Rectal smooth muscle tissue (tissue), 1 donor: ENCODE data around the gene KRTAP16-1.

Experiments
- H3K27ac ChIP-seq: one replicate; pipeline ENCODE4 v1.7.0; 2013; ENCODE audit warnings: low read depth, low read length, inconsistent platforms
- H3K27me3 ChIP-seq: one replicate; pipeline ENCODE4 v1.7.0; 2013; ENCODE audit warnings: low read length; ENCODE audit not compliant: control insufficient read depth, insufficient read depth
- H3K36me3 ChIP-seq: one replicate; pipeline ENCODE4 v1.7.0; 2013; ENCODE audit warnings: low read length; ENCODE audit not compliant: control insufficient read depth, insufficient read depth
- H3K4me1 ChIP-seq: one replicate; pipeline ENCODE4 v1.7.0; 2013; ENCODE audit warnings: low read length; ENCODE audit not compliant: control insufficient read depth, insufficient read depth
- H3K4me3 ChIP-seq: one replicate; pipeline ENCODE4 v1.7.0; 2013; ENCODE audit warnings: low read length
- H3K9ac ChIP-seq: one replicate; pipeline ENCODE4 v1.7.0; 2013; ENCODE audit warnings: low read length

Gene KRTAP16-1

DNA sequence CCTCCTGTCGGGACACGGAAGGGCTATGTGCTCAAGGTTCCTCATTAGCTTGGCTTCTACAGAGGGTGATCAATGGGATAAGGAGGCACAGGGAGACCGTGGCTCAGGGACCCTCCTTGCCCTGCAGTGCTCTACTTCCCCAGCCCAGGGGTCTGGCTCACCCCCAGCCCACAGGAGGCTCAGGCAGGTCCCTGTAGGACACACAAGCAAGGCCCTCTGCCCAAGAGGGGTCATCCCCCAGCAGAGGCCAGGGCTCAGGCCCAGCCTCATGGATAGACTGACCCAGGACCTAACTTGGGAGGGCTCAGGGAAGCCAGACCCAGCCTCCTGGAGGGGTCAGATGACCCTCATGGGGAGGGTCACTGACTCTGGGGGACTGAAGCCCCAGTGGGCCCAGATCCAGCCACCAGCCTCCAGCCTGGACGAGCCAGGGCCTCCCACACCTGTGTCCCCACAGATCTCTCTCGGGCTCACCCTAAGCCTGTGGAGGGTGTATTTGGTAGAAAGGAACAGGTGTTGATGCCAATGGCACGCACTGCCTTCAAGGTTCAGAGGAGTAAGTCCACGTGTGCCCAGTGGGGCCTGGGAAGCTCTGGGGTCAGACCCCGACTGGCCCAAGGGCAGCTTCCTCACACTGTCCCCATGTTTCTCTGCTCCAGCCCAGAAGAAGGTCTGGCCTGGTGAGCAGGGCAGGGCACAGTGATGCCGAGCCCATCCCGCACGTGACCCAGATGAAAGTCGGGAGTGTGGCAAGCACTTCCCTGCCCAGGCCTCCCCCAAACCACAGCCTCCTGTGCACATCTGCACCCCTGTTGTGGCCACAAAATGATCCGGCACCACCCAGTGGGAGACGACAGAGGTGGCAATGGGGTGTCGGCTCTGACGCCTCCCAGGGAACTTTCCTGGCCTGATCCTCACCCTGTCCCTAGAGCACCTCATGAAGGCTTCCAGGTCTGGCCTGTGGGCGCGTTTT, 17.4 kb upstream of the KRTAP16-1 start:
- H3K4me1 ChIP-seq, result no peaks in the 10 kb centered on the region
- peaks cover 4% of the 10 kb centered on the region for H3K27me3 ChIP-seq
- H3K4me3 ChIP-seq, result no peak overlapping the region
- no peak overlapping the region for H3K27ac ChIP-seq
- no peaks in the 10 kb centered on the region for H3K36me3 ChIP-seq
- H3K9ac ChIP-seq, result no peak overlapping the region

DNA sequence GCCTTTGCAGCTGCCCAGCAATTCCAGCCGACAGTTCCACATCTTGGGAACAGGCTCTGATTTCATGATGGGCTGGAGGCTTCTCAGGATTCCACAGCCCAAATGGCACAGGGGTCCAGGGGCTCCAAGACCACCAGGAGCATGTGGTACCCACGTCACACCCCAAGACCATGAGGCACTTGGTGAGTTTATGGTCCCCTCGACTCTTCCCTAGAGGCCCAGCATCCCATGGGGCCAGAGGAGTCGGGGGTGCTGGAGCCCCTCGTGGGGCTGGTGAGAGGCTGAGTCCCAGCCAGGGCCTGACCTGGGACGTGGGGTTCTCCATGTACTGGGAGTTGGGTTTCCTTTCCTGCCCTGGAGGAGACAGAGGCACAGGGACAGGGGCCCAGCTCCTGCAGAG, 16.5 kb upstream of the KRTAP16-1 start:
- H3K9ac ChIP-seq, result no peak overlapping the region
- no peaks in the 10 kb centered on the region for H3K4me1 ChIP-seq
- H3K36me3 ChIP-seq, result no peaks in the 10 kb centered on the region
- H3K27me3 ChIP-seq, result peaks cover 4% of the 10 kb centered on the region
- H3K4me3 ChIP-seq, result no peak overlapping the region
- no peak overlapping the region for H3K27ac ChIP-seq

- Histone ChIP-seq H3K27ac (no peak overlapping the region), H3K27me3 (peaks cover 4% of the 10 kb centered on the region), H3K4me1 (no peaks in the 10 kb centered on the region), H3K9ac (no peak overlapping the region), H3K4me3 (no peak overlapping the region), H3K36me3 (no peaks in the 10 kb centered on the region)
Observed at GRCh38 chr17:41325126-41325525, 16.0 kb upstream of the KRTAP16-1 start.

GRCh38 chr17:41324180-41325075, 15.3 kb upstream of the KRTAP16-1 start:
- no peak overlapping the region for H3K27ac ChIP-seq

GRCh38 chr17:41322903-41323895, 14.1 kb upstream of the KRTAP16-1 start:
- H3K36me3 ChIP-seq, result no peaks in the 10 kb centered on the region
- no peak overlapping the region for H3K27ac ChIP-seq
- H3K9ac ChIP-seq, result no peak overlapping the region
- H3K27me3 ChIP-seq, result no peaks in the 10 kb centered on the region
- H3K4me3 ChIP-seq, result no peak overlapping the region
- H3K4me1 ChIP-seq, result no peaks in the 10 kb centered on the region

More at GRCh38 chr17:41324180-41325075, 15.3 kb upstream of the KRTAP16-1 start:
- Histone ChIP-seq H3K4me3 (no peak overlapping the region), H3K4me1 (no peaks in the 10 kb centered on the region), H3K9ac (no peak overlapping the region), H3K36me3 (no peaks in the 10 kb centered on the region), H3K27me3 (peaks cover 4% of the 10 kb centered on the region)

DNA sequence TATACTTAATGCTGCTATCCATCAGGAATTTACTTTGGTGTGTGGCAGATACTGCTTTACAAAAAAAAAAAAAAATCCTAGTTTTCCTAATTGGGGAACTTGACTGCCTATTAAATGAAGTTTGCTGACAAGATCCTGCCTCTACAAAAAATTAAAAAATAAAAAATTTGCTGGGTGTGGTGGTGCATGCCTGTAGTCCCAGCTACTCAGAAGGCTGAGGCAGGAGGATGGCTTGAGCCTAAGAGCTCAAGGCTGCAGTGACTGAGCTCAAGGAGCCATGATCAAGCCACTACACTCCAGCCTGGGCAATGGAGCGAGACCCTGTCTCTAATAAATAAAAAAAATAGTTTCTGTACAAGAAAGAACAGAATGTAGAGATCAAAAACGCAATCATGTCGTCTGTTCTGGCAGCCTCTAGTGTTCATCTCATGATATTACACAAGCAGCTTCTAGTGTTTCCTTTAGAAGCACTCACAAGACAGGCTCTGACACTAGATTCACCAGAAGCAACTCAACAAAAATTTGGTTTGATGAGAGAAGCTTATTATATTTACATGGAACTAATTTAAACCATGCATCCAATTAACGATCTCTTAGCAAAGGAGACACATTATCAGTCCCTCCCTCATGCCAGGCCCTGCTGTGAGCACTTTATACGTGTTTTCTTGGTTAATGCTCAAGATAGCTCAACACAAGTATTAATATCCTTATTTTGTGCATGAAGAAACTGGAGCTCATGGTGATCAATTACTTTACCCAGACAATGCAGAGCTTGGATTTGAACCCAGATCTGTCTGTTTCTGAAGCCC, 13.2 kb upstream of the KRTAP16-1 start:
- H3K4me3 ChIP-seq, result no peak overlapping the region
- no peaks in the 10 kb centered on the region for H3K4me1 ChIP-seq
- no peak overlapping the region for H3K27ac ChIP-seq
- H3K27me3 ChIP-seq, result no peaks in the 10 kb centered on the region
- no peaks in the 10 kb centered on the region for H3K36me3 ChIP-seq
- H3K9ac ChIP-seq, result no peak overlapping the region

- no peaks in the 10 kb centered on the region for H3K4me1 ChIP-seq
- no peak overlapping the region for H3K4me3 ChIP-seq
- no peak overlapping the region for H3K9ac ChIP-seq
- no peaks in the 10 kb centered on the region for H3K27me3 ChIP-seq
- H3K27ac ChIP-seq, result no peak overlapping the region
- no peaks in the 10 kb centered on the region for H3K36me3 ChIP-seq
Observed at GRCh38 chr17:41318231-41318630, 9.1 kb upstream of the KRTAP16-1 start.

DNA sequence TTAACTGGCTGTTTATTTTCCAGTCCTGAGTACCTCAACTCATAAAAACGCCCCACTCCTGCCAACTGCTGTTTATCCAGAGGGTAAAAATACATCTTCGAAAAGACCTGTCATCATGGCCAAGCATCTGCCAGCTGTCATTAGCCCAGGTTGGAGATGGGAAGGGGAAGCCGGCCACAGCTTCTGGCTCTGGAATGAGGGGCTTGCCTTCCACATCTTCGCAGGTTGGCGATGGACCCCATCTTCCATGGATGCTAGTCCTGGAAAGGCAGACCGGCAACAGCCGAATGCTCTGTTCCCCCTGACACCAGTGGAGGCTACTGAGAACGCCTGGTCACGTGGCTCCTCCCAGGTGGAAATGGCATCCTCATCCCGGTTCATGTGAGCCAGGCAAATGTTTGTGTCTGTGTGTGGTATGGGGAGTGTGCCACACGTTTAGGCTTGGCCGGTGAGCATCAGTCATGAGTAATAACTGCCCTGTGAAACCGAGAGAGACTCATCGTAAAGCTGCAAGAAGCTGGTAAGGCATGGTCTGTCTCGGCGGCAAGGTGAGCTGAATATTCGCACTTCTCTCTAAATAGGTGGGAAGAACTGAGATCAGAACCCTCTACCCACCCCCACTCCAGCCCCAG, 6.8 kb upstream of the KRTAP16-1 start:
- H3K4me3 ChIP-seq, result no peak overlapping the region
- no peaks in the 10 kb centered on the region for H3K36me3 ChIP-seq
- H3K27me3 ChIP-seq, result no peaks in the 10 kb centered on the region
- H3K9ac ChIP-seq, result no peak overlapping the region
- no peaks in the 10 kb centered on the region for H3K4me1 ChIP-seq
- H3K27ac ChIP-seq, result no peak overlapping the region

DNA sequence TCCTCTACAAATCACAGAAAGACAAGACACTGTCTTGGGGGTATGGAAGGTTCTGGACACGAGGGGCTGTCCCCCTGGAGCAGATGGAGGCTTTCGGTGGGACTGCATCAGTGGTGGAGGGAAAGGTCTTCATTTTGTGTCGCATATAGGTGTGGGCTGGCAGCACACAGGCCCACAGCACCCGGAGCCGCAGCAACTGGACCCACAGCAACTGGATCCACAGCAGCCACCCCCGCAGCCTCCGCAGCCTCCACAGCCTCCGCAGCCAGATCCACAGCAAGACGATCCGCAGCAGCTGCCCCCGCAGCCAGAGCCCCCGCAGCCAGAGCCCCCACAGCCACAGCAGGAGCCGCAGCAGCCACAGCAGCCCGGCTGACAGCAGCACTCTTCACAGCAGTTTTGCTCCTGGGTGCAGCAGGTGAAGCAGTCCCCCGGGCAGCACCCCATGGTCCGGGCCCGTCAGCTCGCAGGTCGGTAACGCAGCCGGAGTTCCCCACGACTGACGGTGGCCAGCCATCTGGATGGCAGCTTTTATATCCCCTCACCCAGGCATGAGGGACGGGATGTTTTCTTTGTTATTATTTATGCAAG, 6.2 kb upstream of the KRTAP16-1 start, which contains the start of gene KRTAP17-1:
Gene KRTAP17-1, minus strand, starts transcription at position 507 of the 591 bp plus-strand sequence. Its CDS starts 60 bp downstream, at position 447.
- Histone ChIP-seq H3K4me3 (no peak within 1 kb of the TSS), H3K36me3 (no peaks in the 10 kb centered on the region), H3K27ac (no peak within 1 kb of the TSS), H3K4me1 (no peaks in the 10 kb centered on the region), H3K27me3 (no peaks in the 10 kb centered on the region), H3K9ac (no peak within 1 kb of the TSS)

GRCh38 chr17:41311111-41311510, 2.0 kb upstream of the KRTAP16-1 start:
- Histone ChIP-seq H3K4me1 (no peaks in the 10 kb centered on the region), H3K4me3 (no peak overlapping the region), H3K9ac (no peak overlapping the region), H3K27me3 (no peaks in the 10 kb centered on the region), H3K36me3 (no peaks in the 10 kb centered on the region), H3K27ac (no peak overlapping the region)
